Thymus (tissue), 11 donors: Measurements from ENCODE around the gene KCNE3. TPM values are rescaled to one million over a fixed set of nuclear protein-coding genes. Genes with fewer than 3 reads are reported as not detected.

ENCODE experiments used
- DNase-seq, 9 donors: peaks; one replicate each; pipeline ENCODE4 v3.0.0-alpha.2; 2013; ENCODE audit warnings: low spot score in 9 of 9, low read depth in 6 of 9, missing footprints in 1 of 9
- H3K27ac ChIP-seq, 2 donors: one replicate each; pipeline ENCODE4 v1.5.1; 2013; ENCODE audit warnings: control low read depth in 1 of 2, low read depth in 1 of 2, low read length in 1 of 2, mild to moderate bottlenecking in 1 of 2, moderate library complexity in 1 of 2
- H3K27me3 ChIP-seq, 2 donors: one replicate each; pipeline ENCODE4 v1.5.1; 2013; ENCODE audit warnings: low read length in 1 of 2; ENCODE audit not compliant: control insufficient read depth in 2 of 2, insufficient read depth in 1 of 2
- H3K36me3 ChIP-seq, 2 donors: one replicate each; pipeline ENCODE4 v1.5.1; 2013; ENCODE audit warnings: low read length in 1 of 2, mild to moderate bottlenecking in 1 of 2, moderate library complexity in 1 of 2; ENCODE audit not compliant: control insufficient read depth in 2 of 2, insufficient read depth in 2 of 2
- H3K4me1 ChIP-seq, 2 donors: one replicate each; pipeline ENCODE4 v1.5.1; 2013; ENCODE audit warnings: low read length in 2 of 2; ENCODE audit not compliant: control insufficient read depth in 2 of 2, insufficient read depth in 2 of 2
- H3K4me3 ChIP-seq, 2 donors: one replicate each; pipeline ENCODE4 v1.5.1; 2013; ENCODE audit warnings: low read length in 2 of 2, control low read depth in 1 of 2, mild to moderate bottlenecking in 1 of 2
- H3K9me3 ChIP-seq, 2 donors: one replicate each; pipeline ENCODE4 v1.5.1; 2013; ENCODE audit warnings: low read length in 1 of 2, mild to moderate bottlenecking in 1 of 2; ENCODE audit not compliant: control insufficient read depth in 2 of 2, insufficient read depth in 1 of 2
- WGBS: extraction: QIAGEN DNeasy Blood & Tissue Kit; methylation state at CpG from one replicate; pipeline ENCODE4 v1.1.7; 2013; 5-methylcytosine and 5-hydroxymethylcytosine counted together
- polyA plus RNA-seq: library from polyadenylated mRNA; stranded (reverse); fragments of 200-250 nt; gene quantifications from one replicate; pipeline ENCODE4 v1.2.3, GENCODE V29; 2013
- total RNA-seq: library from RNA; stranded (reverse); fragments of 120-200 nt; gene quantifications from one replicate; pipeline ENCODE4 v1.2.4, GENCODE V29; 2013
- donor health status: healthy.

The KCNE3 gene
- total and polyA plus RNA-seq, 2 donors: 2.1 to 2.9 TPM

- Histone ChIP-seq H3K9me3 (no peaks in the 10 kb centered on the region), H3K36me3 (no peaks in the 10 kb centered on the region), H3K27me3 (no peaks in the 10 kb centered on the region), H3K4me1 (peaks cover 17 to 26% of the 10 kb centered on the region in 2 donors), H3K4me3 (no peak overlapping the region), H3K27ac (no peak overlapping the region)
- WGBS: 98% methylated on average over 2 of the region's 2 CpGs
- DNase-seq: no peak
These were observed 55.0 kb downstream of the KCNE3 start for GRCh38 chr11:74412321-74412720.

DNA sequence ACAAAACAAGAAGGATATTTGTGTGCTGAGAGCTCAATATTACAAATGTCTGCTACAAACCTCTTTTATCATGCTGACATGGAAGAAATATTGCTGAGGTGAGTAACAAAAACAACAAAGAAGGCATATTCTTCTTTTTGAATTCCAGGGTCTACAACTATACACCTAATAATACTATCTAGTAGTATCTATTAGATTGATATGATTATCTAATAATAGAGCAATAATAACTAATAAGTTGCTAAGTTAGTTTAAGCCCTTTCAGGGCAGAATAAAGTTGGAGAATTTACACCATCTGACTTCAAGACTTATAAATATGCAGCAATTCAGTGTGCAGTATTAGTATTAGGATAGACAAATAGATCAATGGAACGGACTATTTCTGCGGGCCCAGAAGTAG is 57.7 kb downstream of the KCNE3 start:
- no peak overlapping the region for H3K4me3 ChIP-seq
- H3K4me1 ChIP-seq: peaks cover 4 to 8% of the 10 kb centered on the region in 2 donors
- no peak for DNase-seq
- H3K27ac ChIP-seq: no peak overlapping the region
- no peaks in the 10 kb centered on the region for H3K36me3 ChIP-seq
- H3K9me3 ChIP-seq: no peaks in the 10 kb centered on the region
- H3K27me3 ChIP-seq: no peaks in the 10 kb centered on the region
- over 99% methylated on average over 2 of the region's 2 CpGs for WGBS

Other genes starting within 250 kb of the KCNE3 start
- 0.09 TPM for gene P4HA3, start 155.9 kb downstream of the KCNE3 start, total RNA-seq
- 0.18 TPM for gene P4HA3, start 155.9 kb downstream of the KCNE3 start, polyA plus RNA-seq
- gene PGM2L1, start 69.1 kb downstream of the KCNE3 start, total RNA-seq: 8.0 TPM
- gene PGM2L1, start 69.1 kb downstream of the KCNE3 start, polyA plus RNA-seq: 7.0 TPM
- 6.1 TPM for gene LIPT2, start 26.2 kb upstream of the KCNE3 start, total RNA-seq
- gene LIPT2, start 26.2 kb upstream of the KCNE3 start, polyA plus RNA-seq: 2.3 TPM
- 12.3 TPM for gene POLD3, start 125.0 kb upstream of the KCNE3 start, total RNA-seq
- 7.5 TPM for gene POLD3, start 125.0 kb upstream of the KCNE3 start, polyA plus RNA-seq